Fibroblast of pulmonary artery (primary cell): Measurements from ENCODE around the gene VSX1.
A peak's percentile ranks its signal among the peaks of the same experiment; 100 is the strongest.

Source experiments
- DNase-seq: peaks from one replicate; pipeline ENCODE4 v3.0.0-alpha.2; 2010; ENCODE audit warnings: low read depth
- H3K4me3 ChIP-seq: replicated peaks from 2 replicates; pipeline ENCODE4 v1.5.1; 2011; ENCODE audit warnings: low read depth, mild to moderate bottlenecking, control low read depth, low read length, moderate library complexity
- CTCF ChIP-seq: IDR thresholded peaks from 2 replicates; pipeline ENCODE4 v1.5.1; 2011; ENCODE audit warnings: mild to moderate bottlenecking, control low read depth, low read length, inconsistent platforms; ENCODE audit errors: missing control alignments

The VSX1 gene

DNA sequence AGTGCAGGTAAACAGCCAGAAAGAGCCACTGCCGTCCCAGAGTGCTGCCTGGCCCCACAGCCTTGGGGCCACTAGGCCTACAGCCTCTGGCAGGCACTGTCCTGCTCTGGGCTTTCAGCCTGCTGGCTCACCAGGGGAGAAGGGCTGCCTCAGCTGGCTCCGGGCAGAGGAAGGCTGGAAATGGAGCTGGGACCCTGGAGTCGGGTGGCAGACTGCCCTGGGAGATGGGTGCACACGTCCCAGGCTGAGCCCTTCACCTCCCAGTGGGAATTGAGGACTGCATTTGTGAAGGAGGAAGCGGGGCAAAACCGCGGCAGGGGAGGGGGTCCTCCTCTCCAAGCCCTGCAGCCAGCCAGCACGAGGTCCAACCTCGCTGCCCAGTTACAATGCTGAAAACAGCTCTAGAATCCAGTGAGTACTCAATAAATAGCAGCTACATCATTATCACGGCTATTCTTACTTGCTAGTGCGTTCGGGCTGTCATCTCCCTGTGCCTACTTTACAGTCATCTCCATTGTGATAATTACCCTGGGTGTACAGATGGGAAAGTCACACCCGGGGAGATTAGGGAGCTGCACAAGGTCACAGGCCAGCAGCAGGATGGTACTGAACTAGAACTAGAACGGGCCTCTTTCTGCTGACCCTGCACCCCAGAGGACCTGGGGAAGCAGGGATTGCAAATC is 37.1 kb downstream of the VSX1 start:
- no peak overlapping the region for H3K4me3 ChIP-seq
- no peak for DNase-seq
- no peak for TF ChIP-seq CTCF

- H3K4me3 ChIP-seq: no peak overlapping the region
- no peak for DNase-seq
- TF ChIP-seq CTCF: no peak
Measured at GRCh38 chr20:25044261-25044560, 37.7 kb downstream of the VSX1 start.

DNA sequence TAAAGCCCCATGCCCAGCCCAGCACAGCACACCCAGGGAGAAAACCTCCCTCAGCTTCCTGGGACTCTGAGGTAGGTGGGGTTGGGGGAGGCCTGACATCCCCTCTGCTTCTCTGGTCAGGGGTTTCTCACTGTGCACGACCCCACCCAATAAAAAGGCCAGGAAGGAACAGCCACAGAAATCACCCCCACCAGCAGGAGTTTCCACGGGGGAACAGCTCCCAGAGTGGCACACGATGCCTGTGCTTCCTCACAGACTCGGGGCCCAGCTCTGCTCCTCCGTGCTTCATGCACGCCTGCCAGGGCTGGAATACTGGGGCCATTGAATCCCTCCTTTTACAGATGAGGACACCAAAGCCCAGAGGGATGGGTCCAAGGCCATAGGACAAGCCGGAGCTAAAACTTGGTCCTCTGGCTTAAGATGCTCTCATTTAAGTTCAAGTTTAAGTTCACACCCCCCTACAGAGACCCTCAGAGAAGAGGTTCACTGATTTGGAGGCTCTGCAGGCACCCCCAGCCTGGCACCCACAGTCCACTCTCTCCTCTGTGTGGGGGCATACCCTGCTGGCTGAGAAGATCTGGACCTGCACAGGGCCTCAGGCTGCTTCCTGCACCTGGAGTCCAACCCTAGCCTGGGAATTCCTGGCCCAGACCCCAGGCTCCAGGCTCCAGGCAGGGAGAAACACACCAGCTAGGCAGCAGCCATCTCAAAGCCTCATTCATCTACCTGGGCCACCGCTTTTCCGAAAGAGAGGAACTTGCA is 38.3 kb downstream of the VSX1 start:
- no peak for TF ChIP-seq CTCF
- H3K4me3 ChIP-seq: no peak overlapping the region
- no peak for DNase-seq

DNA sequence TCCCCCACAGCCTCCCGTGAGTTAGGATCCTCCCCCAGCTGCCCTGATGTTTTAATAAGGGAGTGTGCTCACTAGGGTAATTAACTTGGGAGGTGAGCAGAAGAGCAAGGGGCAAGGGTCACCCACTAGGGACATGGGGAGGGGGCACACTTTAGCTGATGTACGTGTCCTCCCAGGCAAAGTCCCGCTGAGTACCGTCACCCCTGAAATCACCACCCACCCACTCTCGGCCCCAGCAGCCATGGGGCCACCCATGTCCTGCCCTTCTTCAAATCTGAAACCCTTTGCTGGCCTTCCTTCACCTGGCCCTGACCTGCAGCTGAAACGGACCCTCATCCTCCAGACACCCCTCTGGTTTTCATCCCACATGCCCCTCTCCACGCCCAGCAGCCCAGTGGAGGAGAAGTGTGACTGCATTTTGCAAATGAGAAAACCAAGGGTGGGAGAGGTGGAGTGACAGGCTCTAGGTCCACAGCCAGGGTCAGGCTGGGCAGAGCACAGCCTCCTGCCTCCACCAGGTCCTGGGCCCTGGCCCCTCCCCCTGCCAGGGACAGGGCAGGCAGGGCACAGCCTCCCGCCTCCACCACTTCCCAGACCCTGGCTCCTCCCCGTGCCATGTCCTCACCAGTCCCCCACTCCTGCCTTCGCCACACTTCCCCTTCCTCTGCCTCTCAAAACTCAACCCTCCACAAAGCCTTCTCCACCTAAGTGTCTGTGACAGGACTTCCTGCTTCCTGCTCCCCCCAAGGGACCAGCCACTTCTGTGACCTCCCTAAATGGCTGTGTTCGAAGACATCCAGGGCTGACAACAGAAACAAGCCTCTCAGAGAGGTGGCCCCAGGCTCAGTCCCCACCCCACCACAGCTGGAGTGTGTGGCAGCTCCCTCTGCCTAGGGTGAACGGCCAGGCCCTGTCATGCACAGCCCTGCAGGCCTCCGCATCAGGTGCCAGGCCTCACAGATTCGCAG is 39.1 kb downstream of the VSX1 start:
- no peak for DNase-seq
- H3K4me3 ChIP-seq: no peak overlapping the region
- no peak for TF ChIP-seq CTCF

GRCh38 chr20:25041813-25042530 is 40.0 kb downstream of the VSX1 start:
- no peak overlapping the region for H3K4me3 ChIP-seq
- DNase-seq: no peak
- no peak for TF ChIP-seq CTCF

DNA sequence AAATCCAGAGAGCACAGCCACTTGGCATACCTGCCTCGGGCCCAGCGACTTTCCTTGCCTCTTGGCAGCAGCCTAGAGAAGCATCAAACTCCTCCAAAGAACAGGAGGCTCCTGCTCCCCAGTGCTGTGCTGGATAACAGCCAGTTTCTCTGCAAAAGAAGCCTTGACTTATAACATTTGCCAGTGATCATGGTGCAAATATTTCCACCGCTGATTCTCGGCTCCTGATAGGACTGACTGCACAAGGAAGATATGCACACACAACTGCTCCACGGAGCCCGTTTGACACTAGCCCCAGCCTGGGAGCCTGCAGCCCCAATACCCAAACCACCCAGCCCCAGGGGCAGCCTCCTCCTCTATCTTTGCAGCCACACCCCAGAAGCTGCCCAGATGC is 41.5 kb downstream of the VSX1 start:
- no peak overlapping the region for H3K4me3 ChIP-seq
- TF ChIP-seq CTCF: no peak
- peak; percentile 85 for DNase-seq
